HL-60 (cell line): ENCODE data around the gene CRMP1.

Experiments
- GABPA ChIP-seq: IDR thresholded peaks from 2 replicates; pipeline ENCODE4 v1.6.1; 2012; ENCODE audit warnings: low read depth
- POLR2AphosphoS5 ChIP-seq: IDR thresholded peaks from 2 replicates; pipeline ENCODE4 v1.6.1; 2012; ENCODE audit warnings: low read depth
- SPI1 ChIP-seq: IDR thresholded peaks from 2 replicates; pipeline ENCODE4 v1.6.1; 2012; ENCODE audit warnings: low read depth, mild to moderate bottlenecking, borderline replicate concordance
- TF ChIP-seq, protein P1 (sequence below): IDR thresholded peaks from one replicate; pipeline ENCODE4 v1.5.1; 2011; ENCODE audit warnings: low read length, control low read depth, inconsistent platforms; ENCODE audit not compliant: insufficient read depth
- TF ChIP-seq, protein P2 (sequence below): IDR thresholded peaks from 2 replicates; pipeline ENCODE4 v1.6.1; 2012; ENCODE audit warnings: low read depth; ENCODE audit not compliant: insufficient replicate concordance

DNA sequence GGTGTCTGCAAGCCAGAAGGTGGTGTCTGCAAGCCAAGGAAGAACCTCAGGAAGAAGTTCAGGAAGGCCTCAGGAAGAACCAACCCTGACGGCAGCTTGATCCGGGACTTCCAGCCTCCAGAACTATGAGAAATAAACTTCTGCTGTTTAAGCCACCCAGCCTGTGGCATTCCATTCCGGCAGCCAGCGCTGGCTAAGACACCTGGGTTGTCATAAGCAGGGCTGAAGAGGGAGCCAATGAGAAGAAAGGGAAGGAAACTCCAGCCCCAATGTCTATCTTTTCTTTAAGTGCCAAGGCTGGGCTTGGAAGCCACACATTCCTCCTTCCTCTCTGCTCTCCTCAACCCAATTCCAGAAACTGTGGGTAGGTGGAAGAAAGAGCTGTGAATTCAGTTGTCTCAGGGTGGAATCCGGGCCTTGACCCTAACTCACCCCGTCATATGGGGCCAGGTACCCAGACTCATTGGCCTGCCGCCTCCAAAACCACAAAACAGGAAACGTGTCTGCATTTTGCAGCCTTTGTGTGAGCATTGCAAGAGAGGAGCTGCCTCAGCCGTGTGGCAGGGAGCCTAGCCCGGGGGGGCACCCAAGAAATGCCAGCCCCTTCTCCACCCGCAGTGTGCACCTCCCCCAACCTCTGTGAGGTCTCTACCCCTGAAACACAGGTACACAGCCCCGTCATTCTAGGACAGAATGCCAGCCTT, 26.8 kb downstream of the CRMP1 start:
- TF ChIP-seq, protein P1, sequence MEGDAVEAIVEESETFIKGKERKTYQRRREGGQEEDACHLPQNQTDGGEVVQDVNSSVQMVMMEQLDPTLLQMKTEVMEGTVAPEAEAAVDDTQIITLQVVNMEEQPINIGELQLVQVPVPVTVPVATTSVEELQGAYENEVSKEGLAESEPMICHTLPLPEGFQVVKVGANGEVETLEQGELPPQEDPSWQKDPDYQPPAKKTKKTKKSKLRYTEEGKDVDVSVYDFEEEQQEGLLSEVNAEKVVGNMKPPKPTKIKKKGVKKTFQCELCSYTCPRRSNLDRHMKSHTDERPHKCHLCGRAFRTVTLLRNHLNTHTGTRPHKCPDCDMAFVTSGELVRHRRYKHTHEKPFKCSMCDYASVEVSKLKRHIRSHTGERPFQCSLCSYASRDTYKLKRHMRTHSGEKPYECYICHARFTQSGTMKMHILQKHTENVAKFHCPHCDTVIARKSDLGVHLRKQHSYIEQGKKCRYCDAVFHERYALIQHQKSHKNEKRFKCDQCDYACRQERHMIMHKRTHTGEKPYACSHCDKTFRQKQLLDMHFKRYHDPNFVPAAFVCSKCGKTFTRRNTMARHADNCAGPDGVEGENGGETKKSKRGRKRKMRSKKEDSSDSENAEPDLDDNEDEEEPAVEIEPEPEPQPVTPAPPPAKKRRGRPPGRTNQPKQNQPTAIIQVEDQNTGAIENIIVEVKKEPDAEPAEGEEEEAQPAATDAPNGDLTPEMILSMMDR = no peak
- no peak for TF ChIP-seq POLR2AphosphoS5
- TF ChIP-seq, protein P2, sequence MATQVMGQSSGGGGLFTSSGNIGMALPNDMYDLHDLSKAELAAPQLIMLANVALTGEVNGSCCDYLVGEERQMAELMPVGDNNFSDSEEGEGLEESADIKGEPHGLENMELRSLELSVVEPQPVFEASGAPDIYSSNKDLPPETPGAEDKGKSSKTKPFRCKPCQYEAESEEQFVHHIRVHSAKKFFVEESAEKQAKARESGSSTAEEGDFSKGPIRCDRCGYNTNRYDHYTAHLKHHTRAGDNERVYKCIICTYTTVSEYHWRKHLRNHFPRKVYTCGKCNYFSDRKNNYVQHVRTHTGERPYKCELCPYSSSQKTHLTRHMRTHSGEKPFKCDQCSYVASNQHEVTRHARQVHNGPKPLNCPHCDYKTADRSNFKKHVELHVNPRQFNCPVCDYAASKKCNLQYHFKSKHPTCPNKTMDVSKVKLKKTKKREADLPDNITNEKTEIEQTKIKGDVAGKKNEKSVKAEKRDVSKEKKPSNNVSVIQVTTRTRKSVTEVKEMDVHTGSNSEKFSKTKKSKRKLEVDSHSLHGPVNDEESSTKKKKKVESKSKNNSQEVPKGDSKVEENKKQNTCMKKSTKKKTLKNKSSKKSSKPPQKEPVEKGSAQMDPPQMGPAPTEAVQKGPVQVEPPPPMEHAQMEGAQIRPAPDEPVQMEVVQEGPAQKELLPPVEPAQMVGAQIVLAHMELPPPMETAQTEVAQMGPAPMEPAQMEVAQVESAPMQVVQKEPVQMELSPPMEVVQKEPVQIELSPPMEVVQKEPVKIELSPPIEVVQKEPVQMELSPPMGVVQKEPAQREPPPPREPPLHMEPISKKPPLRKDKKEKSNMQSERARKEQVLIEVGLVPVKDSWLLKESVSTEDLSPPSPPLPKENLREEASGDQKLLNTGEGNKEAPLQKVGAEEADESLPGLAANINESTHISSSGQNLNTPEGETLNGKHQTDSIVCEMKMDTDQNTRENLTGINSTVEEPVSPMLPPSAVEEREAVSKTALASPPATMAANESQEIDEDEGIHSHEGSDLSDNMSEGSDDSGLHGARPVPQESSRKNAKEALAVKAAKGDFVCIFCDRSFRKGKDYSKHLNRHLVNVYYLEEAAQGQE = no peak
- 0 out of 2 replicates have a peak, but pooled peaks have one; percentile 3 for TF ChIP-seq SPI1
- TF ChIP-seq GABPA = no peak
